Measurements from ENCODE around the gene SARDH.
"Not testable (repeated sequence)": the region's sequence is repeated elsewhere in the genome, so short reads cannot be mapped to it uniquely, and the experiment has no call there.

The SARDH gene

DNA sequence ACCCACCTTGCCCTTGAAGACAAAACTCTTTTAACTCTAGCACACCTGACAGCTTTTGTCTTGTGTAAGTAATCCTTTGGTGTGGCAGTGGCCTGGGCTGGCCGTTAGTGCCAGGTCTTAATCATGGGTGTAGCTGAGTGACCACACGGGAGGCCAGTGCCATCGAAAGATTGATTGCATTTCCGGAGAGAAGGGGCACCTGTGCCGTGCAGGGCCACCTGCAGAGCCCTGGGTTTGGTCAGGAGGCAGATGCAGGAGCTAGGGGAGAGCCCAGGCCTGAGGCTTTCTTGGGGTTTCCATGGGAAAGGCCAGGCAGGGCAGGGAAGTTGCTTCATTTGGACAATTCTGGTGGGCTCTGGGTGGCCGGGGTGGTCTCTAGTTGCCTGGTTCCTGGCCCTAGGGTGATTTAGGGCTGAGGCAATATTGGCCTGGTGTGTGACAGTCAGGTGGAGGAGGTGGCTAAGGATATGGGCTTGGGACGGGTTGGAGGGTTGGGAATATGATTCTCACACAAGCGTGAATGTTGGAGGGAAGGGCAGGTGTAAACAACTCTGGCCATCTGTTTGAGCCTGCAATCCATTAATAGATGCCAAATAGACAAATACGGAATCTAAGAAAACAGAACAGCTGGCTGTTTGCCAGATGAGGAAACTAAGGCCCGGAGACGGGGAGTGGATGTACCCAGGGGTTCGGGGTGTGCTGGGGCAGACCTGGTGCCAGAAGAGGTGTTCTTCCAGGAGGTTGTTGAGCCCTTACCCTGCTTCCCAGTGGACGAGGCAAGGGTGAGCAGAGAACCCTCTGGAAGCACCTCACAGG, 97.4 kb downstream of the SARDH start:
- DNase-seq, result no peak

DNA sequence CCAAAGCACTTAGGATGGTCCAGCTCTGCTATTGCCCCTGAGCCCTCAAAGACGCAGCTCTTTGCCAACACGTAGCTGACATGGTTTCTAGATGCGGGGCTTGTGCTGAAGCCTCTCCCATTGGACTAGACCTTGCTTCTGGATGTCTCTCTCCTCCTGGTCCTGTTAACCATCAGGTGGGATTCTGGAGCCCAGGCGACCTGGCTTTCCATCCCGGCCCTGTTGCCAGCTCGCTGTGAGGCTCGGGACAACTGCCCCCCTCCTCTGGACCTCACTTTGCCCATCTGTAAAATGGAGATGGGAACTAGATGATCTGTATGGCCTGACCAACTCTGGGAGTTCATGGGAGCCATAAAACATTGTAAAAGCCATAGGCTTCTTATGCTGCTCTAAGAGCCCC, 98.0 kb downstream of the SARDH start:
- DNase-seq, result no peak

DNA sequence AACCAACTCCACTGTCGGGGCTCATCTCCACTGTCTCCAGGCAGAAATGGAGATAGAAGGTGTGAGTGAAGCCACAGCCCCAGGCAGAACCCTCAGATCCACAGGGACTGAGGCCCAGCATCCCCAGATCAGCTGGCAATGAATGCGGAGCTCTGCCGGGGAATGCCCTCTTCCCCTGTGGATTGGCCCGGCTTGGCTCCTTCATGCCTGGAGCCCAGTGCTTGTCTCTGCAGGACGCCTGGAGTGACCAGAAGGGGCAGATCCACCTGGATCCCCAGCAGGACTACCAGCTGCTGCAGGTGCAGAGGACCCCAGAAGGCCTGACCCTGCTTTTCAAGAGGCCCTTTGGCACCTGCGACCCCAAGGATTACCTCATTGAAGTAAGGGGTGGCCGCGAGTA, 98.5 kb downstream of the SARDH start:
- no peak for DNase-seq

DNA sequence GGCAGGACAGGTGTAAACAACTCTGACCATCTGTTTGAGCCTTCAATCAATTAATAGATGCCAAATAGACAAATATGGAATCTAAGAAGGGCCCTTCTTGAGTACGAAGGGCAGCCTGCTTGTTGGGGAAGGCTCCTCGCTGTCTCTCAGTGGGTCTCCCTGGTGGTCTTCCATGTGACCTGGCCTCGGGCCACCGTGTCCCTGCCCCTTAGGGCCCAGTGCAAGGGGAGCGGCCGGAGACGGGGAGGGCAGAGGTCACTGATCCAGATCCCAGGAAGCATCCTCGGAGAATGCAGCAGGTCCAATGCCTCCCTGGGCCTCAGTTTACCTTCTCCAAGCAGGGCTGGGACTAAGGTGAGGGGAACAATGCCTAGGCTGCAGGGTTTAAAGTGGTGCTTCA, 99.4 kb downstream of the SARDH start:
- DNase-seq, result no peak

DNA sequence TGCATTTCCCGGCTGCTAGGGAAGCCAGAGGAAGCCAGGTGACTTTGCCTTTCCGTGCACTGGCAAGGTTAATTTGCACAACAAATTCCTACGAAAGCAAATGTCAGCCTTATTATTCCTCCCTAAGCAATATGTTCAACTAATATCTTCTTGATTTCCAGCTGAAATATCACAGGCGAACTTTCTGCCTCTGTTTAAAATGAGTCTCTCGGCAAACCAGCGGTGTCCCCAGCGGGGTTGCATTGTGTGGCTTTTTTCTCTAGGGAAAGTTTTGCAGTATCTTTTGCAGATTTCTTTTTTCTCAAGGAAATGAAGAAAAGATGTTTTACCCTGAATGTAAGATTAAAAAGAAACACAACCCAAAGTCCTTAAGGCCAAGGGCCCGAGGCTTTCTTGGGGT, 100.1 kb downstream of the SARDH start:
- DNase-seq, result no peak

DNA sequence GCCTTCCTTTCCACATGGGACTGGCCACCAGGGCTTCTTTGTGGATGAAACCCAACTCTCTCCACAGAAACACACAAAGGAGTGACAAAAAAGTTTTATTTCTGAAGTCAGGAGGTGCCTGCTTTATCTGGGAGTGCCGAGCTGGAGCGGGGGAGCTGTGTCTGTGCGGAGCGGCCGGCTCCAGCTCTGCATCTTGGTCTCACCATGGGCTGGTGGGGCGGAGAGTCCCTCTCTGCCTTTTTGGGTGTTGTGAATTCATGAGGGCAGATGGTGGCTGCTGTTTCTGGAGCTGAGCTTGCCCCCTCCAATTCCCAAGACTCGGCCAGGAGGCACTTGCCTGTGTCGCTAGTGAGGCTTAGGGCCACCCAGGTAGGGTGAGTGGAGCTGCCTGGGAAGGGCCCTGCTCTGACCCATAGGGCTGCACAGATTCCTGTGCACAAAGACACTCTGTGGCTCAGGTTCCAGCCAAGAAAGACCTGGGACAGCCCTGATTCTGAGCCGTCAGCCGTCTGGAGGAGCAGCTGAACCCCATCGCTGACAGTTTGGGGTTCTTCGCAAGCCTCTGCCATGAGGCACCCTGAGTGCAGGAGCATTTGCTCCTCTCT, 100.6 kb downstream of the SARDH start:
- DNase-seq, result no peak

DNA sequence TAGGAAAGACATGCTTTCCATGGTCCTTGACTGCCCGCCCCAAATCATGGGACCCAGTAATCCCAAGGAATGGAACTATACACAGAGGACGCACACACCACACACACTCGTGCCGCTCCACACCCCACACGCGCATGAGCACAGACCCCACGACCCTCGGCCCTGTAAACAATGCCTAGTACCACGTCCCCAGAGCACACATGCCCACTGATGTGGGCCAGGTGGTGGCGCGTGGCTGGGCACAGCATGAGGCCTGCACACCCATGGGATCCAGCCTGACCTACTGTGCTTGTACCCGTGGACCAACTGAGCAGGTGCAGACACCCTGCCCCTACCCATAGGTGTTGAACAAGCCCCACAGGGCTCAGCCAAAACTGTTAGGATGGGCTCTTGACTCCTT, 101.2 kb downstream of the SARDH start:
- DNase-seq, result no peak

DNA sequence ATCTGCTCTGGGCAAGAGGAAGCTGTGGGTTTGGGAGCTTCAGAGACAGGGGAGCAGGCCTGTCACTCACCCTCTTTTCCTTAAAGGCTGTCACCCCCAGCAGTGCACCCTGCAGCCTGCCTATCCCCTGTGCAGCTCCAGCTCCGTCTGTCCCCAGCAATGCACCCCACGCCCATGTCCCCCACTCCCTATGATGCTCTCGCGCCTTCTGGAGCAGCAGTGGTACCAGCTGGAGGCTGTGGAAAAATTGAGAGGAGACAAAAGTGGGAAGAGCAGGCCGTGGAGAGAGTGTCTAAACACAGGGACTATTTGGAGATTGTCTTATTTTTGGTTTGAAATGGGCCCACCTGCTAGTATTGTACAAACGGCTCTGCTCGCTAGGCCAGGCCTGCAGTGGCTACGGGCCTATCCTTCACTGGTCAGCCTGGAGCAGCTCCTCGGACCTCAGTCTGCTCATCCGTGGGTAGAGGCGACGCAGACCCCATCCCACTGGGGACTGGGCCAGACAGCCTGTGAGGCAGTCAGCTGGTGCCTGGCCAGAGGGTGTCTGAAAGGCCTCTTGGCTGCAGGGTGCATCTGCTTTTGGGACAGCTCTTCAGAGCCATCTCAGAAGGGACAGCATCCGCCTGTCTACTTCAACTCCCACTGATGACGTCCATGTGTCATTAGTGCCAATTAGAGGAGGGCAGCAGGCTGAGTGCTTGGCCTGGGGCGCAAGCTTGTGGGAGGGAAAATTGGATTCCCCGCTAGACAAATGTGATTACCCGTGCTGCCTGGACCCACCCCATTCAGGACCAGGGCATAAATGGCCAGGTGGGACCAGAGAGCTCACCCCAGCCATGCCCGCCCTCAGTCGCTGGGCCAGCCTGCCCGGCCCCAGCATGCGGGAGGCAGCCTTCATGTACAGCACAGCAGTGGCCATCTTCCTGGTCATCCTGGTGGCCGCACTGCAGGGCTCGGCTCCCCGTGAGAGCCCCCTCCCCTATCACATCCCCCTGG, 102.3 kb downstream of the SARDH start, which contains the start of gene DBH:
TSS of gene DBH (plus strand) at position 831 of the 999 bp plus-strand sequence. CDS start at position 840, 9 bp downstream.
- no peak for DNase-seq

DNA sequence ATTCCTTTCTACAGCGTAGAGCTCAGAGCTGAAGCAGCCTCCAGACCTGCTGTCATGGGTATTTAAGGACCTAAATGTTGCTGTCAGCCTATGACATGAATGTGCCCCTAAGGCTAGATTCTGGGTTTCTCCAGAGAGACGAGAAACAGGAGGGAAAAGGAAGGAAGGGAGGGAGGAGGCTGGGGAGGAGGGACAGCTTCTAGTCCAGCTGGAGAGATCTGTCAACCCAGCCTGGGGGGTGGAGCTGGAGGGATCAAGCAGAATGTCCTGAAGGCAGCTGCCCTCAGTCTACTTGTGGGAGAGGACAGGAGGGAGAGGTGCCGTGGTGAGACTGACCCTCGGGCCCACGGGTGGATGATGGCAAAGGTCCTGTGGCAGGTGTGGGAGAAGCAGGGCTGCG, 103.1 kb downstream of the SARDH start:
- DNase-seq, result no peak

DNA sequence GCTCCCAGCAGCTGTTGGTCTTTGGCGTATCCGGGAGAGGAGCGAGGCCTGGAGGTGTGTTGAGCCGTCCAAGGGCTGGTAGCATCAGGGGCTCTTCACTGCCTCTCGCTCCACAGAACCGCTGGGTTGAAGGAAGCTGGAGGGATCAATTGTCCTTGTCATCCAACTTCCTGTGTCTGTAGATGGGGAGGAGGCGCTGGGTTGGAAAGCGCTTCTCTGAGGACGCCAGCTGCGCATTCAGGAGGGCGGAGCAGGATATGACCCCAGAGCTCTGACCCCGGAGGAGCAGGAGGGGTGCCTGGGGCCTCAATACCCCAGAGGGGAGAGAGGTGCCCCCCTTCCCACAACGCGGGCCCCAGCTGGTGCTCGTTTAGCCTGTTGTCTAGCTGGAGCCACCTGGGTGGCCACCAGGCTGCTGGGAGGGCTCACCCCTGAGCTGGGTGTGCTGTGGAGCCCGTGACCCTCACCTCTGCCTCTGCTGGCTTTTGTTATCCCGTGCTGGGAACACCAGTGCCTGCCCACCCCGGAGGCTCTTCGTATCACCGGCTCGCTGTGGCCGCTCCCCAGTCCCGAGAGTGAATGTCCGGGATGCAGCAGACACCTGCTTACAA, 104.0 kb downstream of the SARDH start:
- no peak for DNase-seq

DNA sequence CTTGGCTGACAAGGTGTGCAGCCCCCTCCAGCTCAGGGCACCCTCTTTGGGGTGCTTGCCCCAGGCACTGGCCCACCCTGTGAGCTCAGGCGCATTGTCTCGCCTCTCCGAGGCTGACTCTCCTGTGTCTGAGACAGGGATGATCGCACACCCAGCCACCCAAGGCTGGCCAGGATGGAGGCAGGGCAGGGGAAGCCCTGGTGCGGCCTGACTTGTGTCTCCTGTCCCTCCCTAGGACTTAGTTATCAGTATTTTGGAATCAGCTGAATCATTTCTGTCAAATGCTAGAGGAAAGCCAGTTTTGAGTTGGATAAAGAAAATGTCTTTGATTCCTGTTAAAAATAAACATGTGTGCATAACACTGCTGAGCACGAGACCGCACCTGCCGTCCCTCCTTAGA, 104.5 kb downstream of the SARDH start:
- no peak for DNase-seq

DNA sequence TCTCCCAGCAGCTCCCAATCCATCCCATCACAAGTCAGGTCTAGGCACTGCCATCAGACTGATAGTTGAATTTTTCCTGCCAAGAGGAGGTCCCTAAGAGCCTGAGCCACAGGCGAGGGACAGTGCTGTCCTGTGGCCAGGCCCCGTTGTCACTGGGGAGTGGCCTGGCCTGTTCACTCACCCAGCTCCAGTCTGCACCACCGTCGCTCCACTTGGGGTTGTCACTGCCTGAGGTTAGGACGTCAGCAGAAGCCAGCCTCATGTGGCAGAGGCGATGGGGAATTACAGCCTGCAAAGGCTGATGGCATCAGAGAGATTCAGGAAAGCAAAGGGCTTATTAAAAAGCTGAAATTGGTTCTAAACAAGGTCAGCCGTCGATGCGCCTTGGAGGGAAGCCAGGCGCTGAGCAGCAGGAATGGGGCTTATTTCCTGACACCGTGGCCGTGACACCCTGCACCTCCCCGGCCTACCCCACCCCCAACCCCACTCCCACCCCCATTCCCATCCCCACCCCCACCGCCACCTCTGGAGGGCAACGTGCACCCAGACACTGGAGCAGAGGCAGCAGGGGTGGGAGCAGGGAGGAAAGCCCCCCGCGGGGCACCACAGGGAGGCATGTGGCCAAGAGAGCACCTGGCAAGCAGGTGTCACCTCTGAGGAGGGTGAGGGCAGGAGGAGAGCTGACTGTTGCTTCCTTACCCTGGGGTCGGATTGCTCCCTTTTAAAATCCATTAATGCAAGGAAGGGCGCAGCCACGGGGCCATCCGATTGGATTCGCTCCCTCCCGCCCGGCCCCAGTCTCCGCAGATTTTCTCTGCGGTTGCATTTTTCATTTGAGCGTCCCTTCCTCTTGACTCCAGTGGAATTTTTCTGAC, 105.1 kb downstream of the SARDH start:
- DNase-seq, result no peak

DNA sequence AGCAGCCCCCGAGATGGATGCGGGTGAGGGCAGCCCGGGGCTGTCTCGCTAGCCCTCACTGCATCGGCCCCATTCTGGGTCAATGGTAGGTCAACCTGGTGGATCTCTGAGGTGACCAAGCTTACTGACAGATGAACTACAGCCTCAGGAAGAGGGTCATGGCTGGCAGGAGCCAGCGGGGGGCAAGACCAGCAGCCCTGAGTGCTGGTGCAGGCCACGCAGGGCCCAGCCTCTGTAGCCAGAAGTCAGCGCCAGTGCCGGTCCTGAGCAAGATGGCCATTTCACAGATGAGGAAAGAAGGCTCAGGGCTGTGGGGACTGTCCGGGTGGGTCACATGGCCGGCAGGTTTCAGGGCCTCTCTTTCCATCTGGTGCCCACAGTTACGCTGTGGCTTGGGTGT, 107.0 kb downstream of the SARDH start:
- no peak for DNase-seq

DNA sequence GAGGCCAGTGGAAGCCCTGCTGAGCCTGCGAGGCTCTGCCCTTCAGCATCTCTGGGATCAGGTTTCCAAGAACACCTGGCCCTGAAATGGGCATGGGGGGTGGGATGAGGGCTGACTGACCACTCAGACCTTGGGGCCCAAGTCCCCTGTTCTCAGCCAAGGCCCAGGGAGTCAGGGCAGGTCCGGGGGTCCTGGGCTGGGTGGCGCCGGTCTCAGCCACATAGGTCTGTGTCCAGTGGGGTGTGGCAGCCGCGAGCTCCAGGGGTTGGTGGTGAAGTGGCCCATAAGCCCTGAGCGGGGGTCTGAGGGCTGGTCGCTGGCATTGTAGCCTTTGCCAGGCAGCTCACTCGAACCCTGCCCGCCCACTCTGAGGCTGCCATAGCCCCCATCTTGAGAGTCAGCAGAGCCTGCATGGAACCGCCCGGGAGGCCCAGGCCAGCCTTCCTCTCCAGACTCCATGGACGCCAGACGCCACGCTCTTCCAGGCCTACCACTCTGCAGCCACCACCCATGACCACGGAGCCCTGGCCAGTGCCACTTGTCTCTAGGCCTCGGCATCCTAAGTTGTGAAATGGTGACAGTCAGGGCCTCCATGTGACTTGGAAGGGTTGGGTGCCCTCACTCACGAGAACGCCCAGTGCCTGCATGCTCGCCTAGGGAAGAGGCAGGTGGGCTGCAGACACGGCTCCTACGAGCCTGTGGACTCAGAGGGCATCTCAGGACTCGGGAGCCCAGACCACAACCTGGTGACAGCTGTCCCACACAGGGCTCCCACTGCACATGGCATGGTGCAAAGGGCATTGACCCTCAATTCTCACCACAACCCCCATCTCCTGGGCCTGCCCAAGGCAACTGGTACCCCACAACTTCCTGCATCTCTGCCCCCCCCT, 108.7 kb downstream of the SARDH start:
- no peak for DNase-seq

DNA sequence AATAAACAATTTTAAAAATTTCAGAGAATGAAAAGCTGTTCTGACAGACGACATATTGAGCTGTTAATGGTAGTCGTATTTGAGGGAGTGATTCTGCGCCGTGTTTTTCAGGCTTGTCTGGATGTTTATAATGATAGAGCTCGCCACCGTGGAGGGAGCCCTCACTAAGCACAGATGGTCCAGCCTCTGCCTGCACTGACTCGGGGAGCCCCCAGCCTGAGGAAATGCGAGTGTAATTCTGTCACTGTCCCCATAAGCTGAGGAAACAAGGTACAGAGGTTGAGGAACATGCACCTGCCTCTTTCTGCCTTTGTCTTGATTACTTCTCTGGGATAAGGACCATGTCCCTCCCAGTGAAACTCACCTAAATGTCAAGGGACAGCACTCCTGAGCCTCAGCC, 109.4 kb downstream of the SARDH start:
- no peak for DNase-seq

DNA sequence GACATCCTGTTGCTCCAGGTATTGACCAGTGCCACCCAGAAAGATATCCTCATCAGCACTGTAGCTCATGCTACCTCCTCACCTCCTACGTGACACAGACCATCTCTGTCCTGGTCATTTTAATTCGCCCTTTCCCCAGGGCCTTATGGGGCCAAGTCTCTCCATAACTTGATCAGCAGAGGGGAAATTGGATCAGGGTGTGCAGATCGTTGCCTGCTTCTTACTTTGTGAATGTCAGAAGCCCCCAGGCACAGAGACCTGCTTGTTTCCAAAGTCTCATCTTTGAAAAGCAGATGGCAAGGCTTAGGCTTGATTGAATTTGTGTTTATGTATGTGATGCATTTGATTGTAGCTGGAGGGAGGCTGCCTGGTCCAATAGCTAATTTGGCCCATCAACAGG, 110.8 kb downstream of the SARDH start:
- DNase-seq, result no peak

DNA sequence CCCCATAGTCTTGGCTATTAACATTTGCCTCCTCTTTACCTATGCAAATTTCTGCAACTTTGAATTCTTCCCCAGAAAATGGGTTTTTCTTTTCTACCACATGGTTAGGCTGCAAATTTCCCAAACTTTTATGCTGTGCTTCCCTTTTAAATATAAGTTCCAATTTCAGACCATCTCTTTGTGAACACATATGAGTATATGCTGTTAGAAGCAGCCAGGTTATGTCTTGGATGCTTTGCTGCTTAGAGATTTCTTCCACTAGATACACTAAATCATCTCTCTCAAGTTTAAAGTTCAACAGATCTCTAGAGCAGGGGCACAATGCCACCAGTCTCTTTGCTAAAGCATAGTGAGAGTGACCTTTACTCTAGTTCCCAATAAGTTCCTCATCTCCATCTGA, 112.1 kb downstream of the SARDH start:
- DNase-seq, result not testable (repeated sequence)

DNA sequence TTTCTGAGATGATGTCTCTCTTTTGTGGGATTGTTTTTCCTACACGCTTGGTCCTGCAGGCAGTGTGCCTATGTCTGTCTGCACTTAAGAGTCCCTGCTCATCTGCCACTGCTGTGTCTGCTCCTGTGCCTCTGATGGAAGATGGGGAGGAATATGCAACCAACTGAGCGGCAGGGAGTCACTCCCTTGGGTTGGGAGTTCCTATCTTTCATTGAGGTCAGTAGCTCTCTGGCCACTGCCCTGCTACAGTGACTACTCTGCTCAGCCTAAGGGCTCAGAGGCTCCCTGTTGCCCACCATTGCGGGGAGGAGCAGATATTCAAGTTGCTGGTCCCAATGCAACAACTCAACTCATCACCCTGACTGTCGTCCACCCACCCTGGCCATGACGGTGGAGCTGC, 115.6 kb downstream of the SARDH start:
- no peak for DNase-seq

DNA sequence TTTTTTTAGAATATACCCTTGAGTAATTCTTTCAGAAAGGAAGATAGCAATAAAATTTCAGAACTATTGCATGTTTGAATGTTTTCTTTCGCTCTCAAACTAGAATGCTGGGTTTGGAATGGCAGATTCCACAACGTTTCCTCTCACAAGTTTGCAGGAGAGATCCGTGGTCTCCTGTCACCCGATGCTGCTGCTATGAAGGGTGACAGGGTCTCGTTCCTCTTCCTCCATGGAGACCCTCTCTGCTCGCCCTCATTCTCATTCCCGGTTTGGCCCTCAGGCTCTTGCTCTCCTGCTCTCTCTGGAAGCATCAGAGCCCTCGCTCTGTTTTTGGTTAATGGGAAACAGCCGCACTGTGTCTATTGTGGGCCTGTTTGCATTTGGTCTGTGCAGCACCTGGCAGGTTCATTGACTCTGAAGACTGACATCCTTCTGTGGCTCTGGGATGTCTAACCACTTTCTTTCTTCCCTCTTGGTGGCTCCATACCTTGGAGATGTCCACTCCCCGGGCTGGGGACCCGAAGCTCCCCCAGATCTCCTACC, 116.4 kb downstream of the SARDH start:
- no peak for DNase-seq

DNA sequence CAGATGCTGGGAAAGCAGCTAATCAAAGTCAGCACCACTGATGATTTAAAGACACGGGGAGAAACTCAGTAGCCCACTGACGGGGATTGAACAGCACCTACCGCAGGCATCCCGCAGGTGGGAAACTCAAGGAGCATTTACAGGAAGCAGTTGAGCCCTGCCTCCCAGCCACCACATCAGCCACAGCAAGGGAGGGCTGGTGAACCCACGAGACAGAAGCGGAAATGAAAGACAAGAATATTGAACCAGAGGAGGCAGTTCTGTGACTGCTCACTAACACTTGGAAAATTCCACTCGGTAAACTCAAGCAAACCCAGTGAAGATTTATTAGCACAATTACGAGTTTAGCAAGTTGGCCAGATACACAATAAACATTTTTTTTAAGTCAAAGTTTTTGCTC, 118.4 kb downstream of the SARDH start:
- no peak for DNase-seq

DNA sequence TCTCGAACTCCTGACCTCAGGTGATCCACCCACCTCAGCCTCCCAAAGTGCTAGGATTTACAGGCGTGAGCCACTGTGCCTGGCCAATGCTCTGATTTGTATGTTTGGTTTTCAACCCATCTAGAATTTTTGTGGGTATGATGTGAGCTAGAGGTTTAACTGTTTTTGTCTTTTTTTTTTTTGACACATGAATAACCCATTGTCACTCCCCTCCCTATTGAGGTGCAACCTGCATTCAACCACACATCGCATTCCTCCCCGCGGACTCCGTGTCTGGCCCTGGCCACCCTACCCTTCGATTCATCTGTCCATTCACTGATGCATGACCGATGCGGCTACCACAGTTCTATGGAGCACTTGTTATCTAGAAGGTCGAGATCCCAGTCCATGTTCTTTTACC, 119.4 kb downstream of the SARDH start:
- no peak for DNase-seq
